Caco-2 (cell line): ENCODE results near the gene TEKT2. TPM values are rescaled to one million over a fixed set of nuclear protein-coding genes. Genes with fewer than 3 reads are reported as not detected.

Source experiments
- BruUV-seq: library from RNA; stranded (reverse); fragments of 400-500 nt; replicated peaks from 2 replicates; lab custom pipeline; 2021; lab: Mats Ljungman, UMichigan
- CTCF ChIA-PET: fragments of 300-600 bp; sonication (Branson Sonifier 250); formaldehyde crosslinking; loops from one replicate; lab custom pipeline; 2022; ENCODE audit warnings: antibody characterized with exemption; lab: Charles Lee
- POLR2A ChIA-PET: fragments of 300-600 bp; sonication (Branson Sonifier 250); formaldehyde crosslinking; loops from one replicate; lab custom pipeline; 2022; ENCODE audit warnings: antibody characterized with exemption; lab: Charles Lee
- DNase-seq, 2 experiments: peaks; one replicate each; pipeline versions ENCODE4 v3.0.0 to v3.0.0-alpha.2; 2020 to 2022
- H3K27me3 ChIP-seq: replicated peaks from 2 replicates; pipeline ENCODE4 v1.6.0; 2011; ENCODE audit warnings: low read length; ENCODE audit not compliant: control insufficient read depth, insufficient read depth
- H3K36me3 ChIP-seq: 2 replicates; pipeline ENCODE4 v1.5.1; 2011; ENCODE audit warnings: low read length; ENCODE audit not compliant: control insufficient read depth, insufficient read depth
- H3K4me1 ChIP-seq: fragments of 250-450 bp; sonication (Bioruptor Pico); 2 replicates; pipeline ENCODE4 v1.5.1; 2020; ENCODE audit warnings: mild to moderate bottlenecking
- H3K4me3 ChIP-seq: 2 replicates; pipeline ENCODE4 v1.5.1; 2011; ENCODE audit warnings: low read depth, mild to moderate bottlenecking, control low read depth, low read length
- H3K9me3 ChIP-seq: fragments of 250-450 bp; sonication (Bioruptor Pico); 2 replicates; pipeline ENCODE4 v1.5.1; 2020; ENCODE audit warnings: mild to moderate bottlenecking, moderate library complexity
- H3K27ac Mint-ChIP-seq: one replicate; pipeline ENCODE4 v1.8.0; 2022; ENCODE audit warnings: mixed read lengths; ENCODE audit not compliant: unreplicated experiment
- H3K27me3 Mint-ChIP-seq: one replicate; pipeline ENCODE4 v1.8.0; 2022; ENCODE audit warnings: mixed read lengths; ENCODE audit not compliant: insufficient read depth, unreplicated experiment
- H3K36me3 Mint-ChIP-seq: one replicate; pipeline ENCODE4 v1.8.0; 2022; ENCODE audit warnings: mild to moderate bottlenecking, mixed read lengths; ENCODE audit not compliant: insufficient read depth, unreplicated experiment
- H3K4me1 Mint-ChIP-seq: one replicate; pipeline ENCODE4 v1.8.0; 2022; ENCODE audit warnings: low read depth, mixed read lengths; ENCODE audit not compliant: unreplicated experiment
- H3K4me3 Mint-ChIP-seq: one replicate; pipeline ENCODE4 v1.8.0; 2022; ENCODE audit warnings: mild to moderate bottlenecking, moderate library complexity, mixed read lengths; ENCODE audit not compliant: unreplicated experiment
- H3K9me3 Mint-ChIP-seq: one replicate; pipeline ENCODE4 v1.8.0; 2022; ENCODE audit warnings: mixed read lengths; ENCODE audit not compliant: unreplicated experiment
- intact Hi-C: fragments of 100-400 bp; cut with micrococcal nuclease; formaldehyde crosslinking; loops from one replicate; pipeline ENCODE4 v1.10.0; 2022; ENCODE audit not compliant: unreplicated experiment
- total RNA-seq: library from RNA; stranded (reverse); gene quantifications from 2 replicates; pipeline ENCODE4 v1.2.3, GENCODE V29; 2022
- TF ChIP-seq, protein P1 (sequence below), 2 experiments: fragments of 200-600 bp in 1 of 2; IDR thresholded peaks; 1 replicate in 1 of 2; 2 replicates in 1 of 2; pipeline versions ENCODE4 v1.5.1 to v1.8.0; 2011 to 2022; ENCODE audit warnings: antibody characterized with exemption in 1 of 2, control low read depth in 1 of 2, inconsistent platforms in 1 of 2, low read depth in 1 of 2, low read length in 1 of 2, mild to moderate bottlenecking in 1 of 2, moderate library complexity in 1 of 2; ENCODE audit not compliant: insufficient read depth in 1 of 2, severe bottlenecking in 1 of 2, unreplicated experiment in 1 of 2

Gene TEKT2
- total RNA-seq, 1 experiment from 2014 or later: not detected

DNA sequence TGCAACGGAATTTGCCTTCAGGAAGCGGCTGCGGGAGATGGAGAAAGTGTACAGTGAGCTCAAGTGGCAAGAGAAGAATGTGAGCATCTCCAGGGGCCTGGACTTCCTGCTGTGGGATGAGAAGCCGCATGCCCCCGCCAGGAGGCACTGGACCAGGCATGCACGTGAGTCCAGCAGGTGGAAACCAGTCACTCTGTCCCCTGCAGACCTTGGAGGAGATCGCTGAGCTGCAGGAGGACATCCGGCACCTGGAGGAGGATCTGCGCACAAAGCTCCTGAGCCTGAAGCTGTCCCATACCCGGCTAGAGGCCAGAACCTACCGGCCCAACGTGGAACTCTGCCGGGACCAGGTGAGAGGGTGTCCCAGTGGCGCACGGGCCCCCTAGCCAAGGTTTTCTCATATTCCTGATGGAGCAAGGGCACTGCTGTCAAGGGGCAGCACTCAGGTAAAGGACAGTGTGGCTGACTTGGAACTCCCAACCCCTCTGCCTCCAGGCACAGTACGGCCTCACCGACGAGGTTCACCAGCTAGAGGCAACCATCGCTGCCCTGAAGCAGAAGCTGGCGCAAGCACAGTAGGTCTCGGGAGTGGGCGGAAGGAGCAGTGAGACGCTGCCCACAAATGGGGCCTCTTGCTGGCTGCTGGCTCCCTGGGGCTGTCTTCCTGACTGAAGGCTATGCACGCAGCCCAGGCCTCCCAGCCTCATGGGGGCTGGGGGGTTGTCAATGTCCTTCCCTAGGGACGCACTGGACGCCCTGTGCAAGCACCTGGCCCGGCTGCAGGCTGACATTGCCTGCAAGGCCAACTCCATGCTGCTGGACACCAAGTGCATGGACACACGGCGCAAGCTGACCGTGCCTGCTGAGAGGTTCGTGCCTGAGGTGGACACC, 3.6 kb downstream of the TEKT2 start:
- no peaks in the 10 kb centered on the region for H3K36me3 ChIP-seq
- no peak overlapping the region for H3K27ac Mint-ChIP-seq
- no peak overlapping the region for H3K4me3 Mint-ChIP-seq
- H3K9me3 Mint-ChIP-seq: no peaks in the 10 kb centered on the region
- TF ChIP-seq, protein P1, sequence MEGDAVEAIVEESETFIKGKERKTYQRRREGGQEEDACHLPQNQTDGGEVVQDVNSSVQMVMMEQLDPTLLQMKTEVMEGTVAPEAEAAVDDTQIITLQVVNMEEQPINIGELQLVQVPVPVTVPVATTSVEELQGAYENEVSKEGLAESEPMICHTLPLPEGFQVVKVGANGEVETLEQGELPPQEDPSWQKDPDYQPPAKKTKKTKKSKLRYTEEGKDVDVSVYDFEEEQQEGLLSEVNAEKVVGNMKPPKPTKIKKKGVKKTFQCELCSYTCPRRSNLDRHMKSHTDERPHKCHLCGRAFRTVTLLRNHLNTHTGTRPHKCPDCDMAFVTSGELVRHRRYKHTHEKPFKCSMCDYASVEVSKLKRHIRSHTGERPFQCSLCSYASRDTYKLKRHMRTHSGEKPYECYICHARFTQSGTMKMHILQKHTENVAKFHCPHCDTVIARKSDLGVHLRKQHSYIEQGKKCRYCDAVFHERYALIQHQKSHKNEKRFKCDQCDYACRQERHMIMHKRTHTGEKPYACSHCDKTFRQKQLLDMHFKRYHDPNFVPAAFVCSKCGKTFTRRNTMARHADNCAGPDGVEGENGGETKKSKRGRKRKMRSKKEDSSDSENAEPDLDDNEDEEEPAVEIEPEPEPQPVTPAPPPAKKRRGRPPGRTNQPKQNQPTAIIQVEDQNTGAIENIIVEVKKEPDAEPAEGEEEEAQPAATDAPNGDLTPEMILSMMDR (IDR thresholded peaks at IDR 0.05; ENCODE audit: insufficient read depth in 1 of 2, low read depth in 1 of 2, low read length in 1 of 2, severe bottlenecking in 1 of 2, unreplicated experiment in 1 of 2): no peak
- CTCF ChIA-PET: interaction anchor here (0.5 to 0.6 kb wide), 2 partner anchors 22 to 188 kb away, joined by 4 to 6 read pairs; no protein-coding TSS in a partner anchor
- DNase-seq: no peak
- H3K36me3 Mint-ChIP-seq: peaks cover 18% of the 10 kb centered on the region
- intact Hi-C loops: no loop called here
- no peaks in the 10 kb centered on the region for H3K4me1 Mint-ChIP-seq
- H3K4me3 ChIP-seq: no peak overlapping the region
- no peaks in the 10 kb centered on the region for H3K9me3 ChIP-seq
- no peaks in the 10 kb centered on the region for H3K27me3 ChIP-seq
- no peaks in the 10 kb centered on the region for H3K27me3 Mint-ChIP-seq
- no TSS peak for BruUV-seq
- POLR2A ChIA-PET: interaction anchor here (0.6 kb wide), 1 partner anchor 370 kb away, joined by 13 read pairs; no protein-coding TSS in a partner anchor
- no peaks in the 10 kb centered on the region for H3K4me1 ChIP-seq

DNA sequence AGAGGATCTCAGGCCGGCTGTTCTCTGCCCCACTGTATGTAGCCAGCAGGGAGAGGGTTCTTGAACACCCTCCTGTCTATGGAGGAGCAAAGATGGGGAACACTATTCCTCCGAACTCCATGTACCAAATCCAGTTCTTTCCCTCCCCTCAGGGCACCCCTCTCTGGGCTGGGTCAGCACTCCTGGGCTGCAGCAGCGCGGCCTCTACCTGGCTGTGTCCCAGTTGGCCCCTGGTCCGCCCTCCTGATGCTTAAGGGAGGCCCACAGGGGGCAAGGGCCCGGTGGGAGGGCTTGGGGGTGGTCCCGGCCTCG, 4.3 kb downstream of the TEKT2 start:
- Mint-ChIP-seq H3K27me3 (no peaks in the 10 kb centered on the region), H3K9me3 (no peaks in the 10 kb centered on the region), H3K4me3 (peak overlapping the region; percentile 93), H3K27ac (no peak overlapping the region), H3K36me3 (peaks cover 18% of the 10 kb centered on the region), H3K4me1 (no peaks in the 10 kb centered on the region)
- H3K27me3 ChIP-seq: no peaks in the 10 kb centered on the region
- no peaks in the 10 kb centered on the region for H3K4me1 ChIP-seq
- no TSS peak for BruUV-seq
- peak overlapping the region; percentile 95 for H3K4me3 ChIP-seq
- no peak for DNase-seq
- TF ChIP-seq, protein P1 (IDR thresholded peaks at IDR 0.05; ENCODE audit: insufficient read depth in 1 of 2, low read depth in 1 of 2, low read length in 1 of 2, severe bottlenecking in 1 of 2, unreplicated experiment in 1 of 2): no peak
- no peaks in the 10 kb centered on the region; the same call in 1 of the 2 replicates for H3K36me3 ChIP-seq
- intact Hi-C loops: no loop called here
- H3K9me3 ChIP-seq: no peaks in the 10 kb centered on the region
- ChIA-PET CTCF (no interaction called here), POLR2A (interaction anchor here (0.6 kb wide), 1 partner anchor 369 kb away, joined by 13 read pairs; no protein-coding TSS in a partner anchor)

DNA sequence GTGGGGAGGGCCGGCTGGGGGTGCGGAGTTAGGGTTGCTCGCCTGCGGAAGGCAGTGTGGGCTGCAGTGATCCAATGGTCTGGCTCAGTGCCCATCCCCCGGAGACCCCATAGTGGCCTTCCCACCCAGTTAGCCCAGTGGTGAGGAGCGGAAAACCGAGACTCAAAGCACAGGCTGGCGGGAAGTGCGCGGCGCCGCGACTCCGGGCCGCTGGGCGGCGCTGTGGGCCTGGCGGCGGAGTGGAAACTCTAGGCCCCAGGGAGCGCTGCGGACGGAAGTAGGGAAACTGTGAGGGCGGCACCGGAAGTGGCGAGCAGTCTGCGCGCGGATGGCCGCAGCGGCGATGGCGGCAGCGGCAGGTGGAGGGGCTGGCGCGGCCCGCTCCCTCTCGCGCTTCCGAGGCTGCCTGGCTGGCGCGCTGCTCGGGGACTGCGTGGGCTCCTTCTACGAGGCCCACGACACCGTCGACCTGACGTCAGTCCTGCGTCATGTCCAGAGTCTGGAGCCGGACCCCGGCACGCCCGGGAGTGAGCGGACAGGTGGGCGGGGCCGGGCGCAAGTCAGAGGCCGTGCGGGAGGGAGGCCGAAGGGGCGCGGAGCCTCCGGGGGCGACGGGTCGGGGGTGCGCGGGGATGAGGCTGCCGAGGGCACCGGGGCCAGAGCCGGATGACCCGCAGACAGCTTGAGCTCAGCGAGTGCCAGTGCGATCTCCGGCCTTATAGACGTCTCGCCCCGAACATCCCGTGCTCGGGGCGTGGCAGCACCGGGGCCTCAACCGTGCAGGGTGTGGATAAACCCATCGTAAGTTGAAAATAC, 4.9 kb downstream of the TEKT2 start, which contains the start of gene ADPRS:
Gene ADPRS, plus strand, starts transcription at position 316 of the 816 bp plus-strand sequence. Its CDS starts 13 bp downstream, at position 329.
- Mint-ChIP-seq H3K36me3 (peaks cover 18% of the 10 kb centered on the region), H3K4me3 (peak within 1 kb of the TSS; percentile 93), H3K27ac (peak within 1 kb of the TSS; percentile 91), H3K4me1 (no peaks in the 10 kb centered on the region), H3K27me3 (no peaks in the 10 kb centered on the region), H3K9me3 (no peaks in the 10 kb centered on the region)
- Histone ChIP-seq H3K36me3 (no peaks in the 10 kb centered on the region; the same call in 1 of the 2 replicates), H3K4me1 (no peaks in the 10 kb centered on the region), H3K9me3 (no peaks in the 10 kb centered on the region), H3K27me3 (no peaks in the 10 kb centered on the region), H3K4me3 (peak within 1 kb of the TSS; percentile 95)
- ChIA-PET CTCF (no interaction called here), POLR2A (no interaction called here)
- no TSS peak for BruUV-seq
- DNase-seq: peak; percentile 82 to 84
- TF ChIP-seq, protein P1 (IDR thresholded peaks at IDR 0.05; ENCODE audit: insufficient read depth in 1 of 2, low read depth in 1 of 2, low read length in 1 of 2, severe bottlenecking in 1 of 2, unreplicated experiment in 1 of 2): peak; percentile 72 to 83
- intact Hi-C loops: no loop called here
